GM18502 (cell line): ENCODE results near the gene TDG.
"Not testable (repeated sequence)": the region's sequence is repeated elsewhere in the genome, so short reads cannot be mapped to it uniquely, and the experiment has no call there.

Experiments
- ATAC-seq: cut with Tn5 transposase; IDR thresholded peaks from one replicate; pipeline ENCODE4 v1.9.1; 2021; ENCODE audit warnings: mild to moderate bottlenecking; ENCODE audit not compliant: unreplicated experiment, poor library complexity

Gene TDG

DNA sequence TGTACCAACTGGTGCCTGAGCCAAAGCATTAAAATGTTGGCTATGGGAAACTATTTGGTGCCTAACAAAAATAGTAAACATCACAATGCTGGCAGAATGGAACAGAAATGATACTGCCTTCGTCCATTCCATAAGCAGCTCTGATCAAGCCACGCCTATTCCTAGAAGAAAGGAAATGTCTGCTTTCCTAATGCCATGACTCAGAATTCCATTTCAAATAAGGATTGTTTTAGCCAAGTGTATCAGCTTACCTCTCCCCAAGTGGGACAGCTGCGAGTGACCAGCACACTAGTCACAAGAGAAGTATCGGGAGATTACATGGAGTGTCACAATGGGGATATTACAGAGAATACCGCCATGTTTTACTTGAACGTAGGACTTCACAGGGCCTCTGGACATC is 45.6 kb downstream of the TDG start:
- no peak for ATAC-seq

DNA sequence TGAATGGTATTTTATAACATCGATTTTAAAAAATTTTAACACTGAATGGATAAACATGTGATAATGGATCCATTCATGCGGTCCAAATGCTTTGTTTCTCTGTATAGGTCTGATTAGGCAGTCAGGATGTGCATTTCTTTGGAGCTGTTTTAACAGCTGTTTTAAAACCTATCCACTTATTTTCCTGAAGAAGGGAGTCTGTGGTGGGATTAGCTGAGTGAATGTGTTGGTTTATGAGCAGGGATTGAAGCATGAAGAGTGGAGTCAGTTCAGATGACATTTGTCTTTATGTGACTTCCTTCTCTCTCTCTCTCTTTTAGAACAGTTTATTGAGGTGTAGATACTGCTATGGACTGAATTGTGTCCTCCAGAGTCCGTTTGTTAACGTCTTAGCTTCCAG is 46.7 kb downstream of the TDG start:
- no peak for ATAC-seq

DNA sequence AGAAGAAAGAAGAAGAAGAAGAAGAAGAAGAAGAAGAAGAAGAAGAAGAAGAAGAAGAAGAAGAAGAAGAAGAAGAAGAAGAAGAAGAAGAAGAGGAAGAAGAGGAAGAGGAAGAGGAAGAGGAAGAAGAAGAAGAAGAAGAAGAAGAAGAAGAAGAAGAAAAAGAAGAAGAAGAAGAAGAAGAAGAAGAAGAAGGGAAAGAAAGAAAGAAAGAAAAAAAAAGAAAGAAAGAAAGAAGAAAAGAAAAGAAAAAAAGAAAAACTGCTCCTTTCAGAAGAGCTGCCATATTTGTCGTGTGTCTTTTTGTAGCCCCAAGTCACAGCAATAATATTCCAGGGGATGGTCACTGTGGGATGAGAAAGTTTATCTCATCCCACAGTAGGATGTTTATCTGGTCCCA is 56.2 kb downstream of the TDG start:
- not testable (repeated sequence) for ATAC-seq

DNA sequence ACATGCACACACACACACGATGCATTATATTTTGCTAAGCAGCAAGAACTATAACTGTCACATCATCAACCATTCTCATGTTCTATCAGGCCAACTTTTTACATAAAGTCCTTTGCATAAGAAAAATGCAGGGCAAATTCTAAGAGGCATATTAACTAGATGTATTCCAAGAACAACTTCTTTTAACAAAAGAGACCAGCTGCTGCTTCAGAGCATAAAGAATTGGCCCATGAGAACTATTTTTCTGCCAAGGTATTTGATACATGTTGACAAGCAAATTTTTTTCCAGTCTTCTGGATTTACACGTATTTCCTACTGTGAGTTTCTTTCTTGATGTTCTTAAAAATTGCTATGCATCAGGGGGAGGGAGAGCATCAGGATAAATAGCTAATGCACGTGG is 57.1 kb downstream of the TDG start:
- ATAC-seq, result no peak

DNA sequence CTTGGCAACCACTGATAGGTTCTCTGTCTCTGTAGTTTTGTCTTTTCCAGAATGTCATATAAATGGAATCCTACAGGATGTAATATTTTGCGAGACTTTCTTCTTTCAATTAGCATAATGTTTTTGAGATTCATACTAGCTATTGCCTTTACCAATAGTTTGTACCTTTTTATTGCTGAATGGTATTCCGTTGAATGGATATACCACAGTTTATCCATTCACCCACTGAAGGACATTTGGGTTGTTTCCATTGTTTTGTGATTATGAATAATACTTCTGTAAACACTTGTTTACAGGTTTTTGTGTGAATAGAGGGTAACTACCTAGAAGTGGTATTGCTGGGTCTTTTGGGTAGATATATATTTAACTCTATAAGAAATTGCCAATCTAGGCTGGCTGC is 58.0 kb downstream of the TDG start:
- ATAC-seq, result no peak

DNA sequence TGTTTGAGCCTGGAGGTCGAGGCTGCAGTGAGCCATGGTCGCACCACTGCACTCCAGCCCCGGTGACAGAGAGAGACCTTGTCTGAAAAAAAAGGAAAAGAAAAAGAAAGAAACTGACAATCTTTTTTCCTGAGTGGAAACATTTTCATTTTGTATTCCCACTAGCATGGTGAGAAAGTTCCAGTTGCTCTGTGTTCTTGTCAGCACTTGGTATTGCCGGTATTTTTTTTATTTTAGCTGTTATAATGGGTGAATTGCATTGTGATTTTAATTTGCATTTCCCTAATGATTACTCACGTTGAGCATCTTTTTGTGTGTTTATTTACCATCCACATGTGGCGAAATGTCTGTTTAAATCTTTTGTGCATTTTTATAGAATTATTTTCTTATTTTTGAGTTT is 58.7 kb downstream of the TDG start:
- no peak for ATAC-seq

DNA sequence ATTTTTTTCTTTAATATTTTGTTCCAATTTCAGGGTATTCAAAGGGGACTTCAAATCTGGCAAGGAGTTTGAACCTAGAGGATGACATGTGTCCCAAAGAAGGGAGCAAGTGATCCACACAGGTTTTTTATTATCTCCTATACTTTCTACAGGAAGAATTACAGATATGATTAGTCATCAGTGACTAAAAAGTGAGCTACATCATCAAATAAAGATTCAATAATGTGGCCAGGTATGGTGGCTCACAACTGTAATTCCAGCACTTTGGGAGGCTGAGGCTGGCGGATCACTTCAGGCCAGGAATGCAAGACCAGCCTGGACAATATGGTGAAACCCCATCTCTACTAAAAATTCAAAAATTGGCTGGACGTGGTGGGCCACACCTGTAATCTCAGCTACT is 60.1 kb downstream of the TDG start:
- ATAC-seq, result no peak

DNA sequence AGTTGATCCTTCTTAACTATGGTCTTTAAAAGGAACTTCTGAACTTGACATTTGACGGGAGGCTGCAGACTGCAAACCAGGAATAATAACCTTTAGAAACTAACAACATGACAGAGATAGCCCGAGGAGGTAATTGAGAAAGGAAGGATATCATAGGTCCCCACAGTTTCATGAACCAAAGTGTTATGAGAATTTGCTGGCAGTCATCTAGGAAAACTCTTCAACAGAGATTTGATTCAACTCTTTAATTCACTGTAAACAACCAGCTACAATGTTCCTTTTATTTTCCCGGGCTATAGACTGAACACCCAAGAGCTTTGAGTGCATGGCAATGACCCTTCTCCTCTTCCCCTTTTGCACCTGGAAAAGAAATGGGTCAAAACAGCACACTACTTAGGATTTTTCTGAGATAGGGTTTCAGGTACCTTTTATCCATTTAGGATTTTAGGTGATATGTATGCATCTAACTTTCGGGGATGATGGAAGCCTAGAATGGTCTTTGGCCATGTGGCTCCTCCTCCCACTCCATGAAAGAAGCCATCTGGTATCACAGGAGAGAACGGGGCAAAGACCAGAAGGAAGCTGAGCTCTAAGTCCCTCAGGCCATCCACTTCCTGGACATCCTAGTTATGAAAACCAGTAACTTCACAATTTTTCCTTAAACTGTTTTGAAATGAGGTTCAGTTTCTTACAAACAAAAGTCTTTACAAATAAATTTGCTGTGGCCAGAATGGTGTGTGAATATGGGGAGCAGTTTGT is 61.3 kb downstream of the TDG start:
- no peak for ATAC-seq

DNA sequence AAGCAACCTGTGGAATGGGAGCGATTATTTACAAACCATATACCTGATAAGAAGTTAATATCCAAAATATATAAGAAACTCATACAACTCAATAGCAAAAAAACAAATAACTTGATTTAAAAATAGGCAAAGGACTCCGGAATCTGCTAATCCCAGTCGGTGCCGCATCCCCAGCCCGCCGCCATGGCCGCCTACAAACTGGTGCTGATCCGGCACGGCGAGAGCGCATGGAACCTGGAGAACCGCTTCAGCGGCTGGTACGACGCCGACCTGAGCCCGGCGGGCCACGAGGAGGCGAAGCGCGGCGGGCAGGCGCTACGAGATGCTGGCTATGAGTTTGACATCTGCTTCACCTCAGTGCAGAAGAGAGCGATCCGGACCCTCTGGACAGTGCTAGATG is 64.9 kb downstream of the TDG start:
- ATAC-seq, result not testable (repeated sequence)

DNA sequence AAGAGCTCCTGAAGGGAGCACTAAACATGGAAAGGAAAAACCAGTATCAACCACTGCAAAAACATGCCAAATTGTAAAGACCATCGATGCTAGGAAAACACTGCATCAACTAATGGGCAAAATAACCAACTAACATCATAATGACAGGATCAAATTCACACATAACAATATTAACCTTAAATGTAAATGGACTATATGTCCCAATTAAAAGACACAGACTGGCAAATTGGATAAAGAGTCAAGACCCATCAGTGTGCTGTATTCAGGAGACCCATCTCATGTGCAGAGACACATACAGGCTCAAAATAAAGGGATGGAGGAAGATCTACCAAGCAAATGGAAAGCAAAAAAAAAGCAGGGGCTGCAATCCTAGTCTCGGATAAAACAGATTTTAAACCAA is 70.5 kb downstream of the TDG start:
- not testable (repeated sequence) for ATAC-seq
